ENCODE data around the gene HAGHL.

DNA sequence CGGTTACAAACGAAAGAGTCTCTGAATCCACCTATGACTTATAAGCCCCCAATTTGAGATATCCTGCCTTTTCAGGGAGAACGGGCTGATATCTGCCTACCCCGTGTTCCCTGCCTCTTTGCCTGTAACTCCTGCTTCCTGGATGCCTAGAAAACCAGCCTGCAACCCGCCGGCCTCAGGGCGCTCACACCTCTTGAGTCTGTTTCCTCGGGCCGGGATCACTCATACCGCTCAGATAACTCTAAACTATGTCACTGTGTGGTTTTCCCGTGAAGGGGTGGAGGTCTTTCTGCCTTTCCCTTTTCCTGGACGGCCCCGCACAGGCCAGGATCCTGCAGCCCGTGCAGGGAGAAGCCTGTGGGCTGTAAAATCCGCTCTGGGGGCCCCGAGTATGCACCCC, 50.9 kb downstream of the HAGHL start:
- TF ChIP-seq GATA2 (IDR thresholded peaks at IDR 0.05; ENCODE audit: low read depth, low read length): no peak
- TF ChIP-seq GATA3 (IDR thresholded peaks at IDR 0.05; ENCODE audit: low read depth, low read length): no peak
